Measurements from ENCODE around the gene TNNC2.

The TNNC2 gene

GRCh38 chr20:45792317-45793118 is 34.6 kb downstream of the TNNC2 start:
- H3K4me3 ChIP-seq (ENCODE audit: low read length), result peak overlapping the region; percentile 86
- TF ChIP-seq, protein P1, sequence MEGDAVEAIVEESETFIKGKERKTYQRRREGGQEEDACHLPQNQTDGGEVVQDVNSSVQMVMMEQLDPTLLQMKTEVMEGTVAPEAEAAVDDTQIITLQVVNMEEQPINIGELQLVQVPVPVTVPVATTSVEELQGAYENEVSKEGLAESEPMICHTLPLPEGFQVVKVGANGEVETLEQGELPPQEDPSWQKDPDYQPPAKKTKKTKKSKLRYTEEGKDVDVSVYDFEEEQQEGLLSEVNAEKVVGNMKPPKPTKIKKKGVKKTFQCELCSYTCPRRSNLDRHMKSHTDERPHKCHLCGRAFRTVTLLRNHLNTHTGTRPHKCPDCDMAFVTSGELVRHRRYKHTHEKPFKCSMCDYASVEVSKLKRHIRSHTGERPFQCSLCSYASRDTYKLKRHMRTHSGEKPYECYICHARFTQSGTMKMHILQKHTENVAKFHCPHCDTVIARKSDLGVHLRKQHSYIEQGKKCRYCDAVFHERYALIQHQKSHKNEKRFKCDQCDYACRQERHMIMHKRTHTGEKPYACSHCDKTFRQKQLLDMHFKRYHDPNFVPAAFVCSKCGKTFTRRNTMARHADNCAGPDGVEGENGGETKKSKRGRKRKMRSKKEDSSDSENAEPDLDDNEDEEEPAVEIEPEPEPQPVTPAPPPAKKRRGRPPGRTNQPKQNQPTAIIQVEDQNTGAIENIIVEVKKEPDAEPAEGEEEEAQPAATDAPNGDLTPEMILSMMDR (conservative IDR thresholded peaks at IDR 0.05; ENCODE audit: low read length), result no peak

DNA sequence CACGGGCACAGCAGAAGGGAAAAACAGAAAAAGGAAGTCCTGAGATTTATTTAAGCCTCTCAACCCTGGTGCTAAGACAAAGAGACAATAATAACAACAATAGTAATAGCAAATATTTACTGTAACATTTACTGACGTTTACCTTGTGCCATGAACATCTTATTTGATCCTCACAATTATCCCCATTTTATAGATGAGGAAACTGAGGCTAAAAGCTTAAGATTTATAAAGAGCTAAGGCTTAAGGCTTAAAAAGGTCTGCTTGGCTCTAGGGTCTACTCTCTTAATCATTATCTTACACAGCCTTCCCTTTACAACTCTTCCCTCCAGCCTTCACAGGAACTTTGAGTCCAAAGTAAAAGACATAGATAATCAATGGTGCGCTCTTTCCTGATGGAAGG is 38.8 kb downstream of the TNNC2 start:
- TF ChIP-seq, protein P1 (conservative IDR thresholded peaks at IDR 0.05; ENCODE audit: low read length), result no peak
- no peak for DNase-seq (ENCODE audit: low read depth)
- no peak overlapping the region for H3K4me3 ChIP-seq (ENCODE audit: low read length)

More at GRCh38 chr20:45792317-45793118, 34.6 kb downstream of the TNNC2 start:
- DNase-seq (ENCODE audit: low read depth), result no peak

- H3K4me3 ChIP-seq (ENCODE audit: low read length), result no peak overlapping the region
- no peak for DNase-seq (ENCODE audit: low read depth)
- TF ChIP-seq, protein P1 (conservative IDR thresholded peaks at IDR 0.05; ENCODE audit: low read length), result no peak
These were observed 43.3 kb downstream of the TNNC2 start for GRCh38 chr20:45783656-45784294.

- no peak overlapping the region for H3K4me3 ChIP-seq (ENCODE audit: low read length)
- TF ChIP-seq, protein P1 (conservative IDR thresholded peaks at IDR 0.05; ENCODE audit: low read length), result no peak
- DNase-seq (ENCODE audit: low read depth), result no peak
These were observed 44.2 kb downstream of the TNNC2 start for GRCh38 chr20:45782890-45783289.

DNA sequence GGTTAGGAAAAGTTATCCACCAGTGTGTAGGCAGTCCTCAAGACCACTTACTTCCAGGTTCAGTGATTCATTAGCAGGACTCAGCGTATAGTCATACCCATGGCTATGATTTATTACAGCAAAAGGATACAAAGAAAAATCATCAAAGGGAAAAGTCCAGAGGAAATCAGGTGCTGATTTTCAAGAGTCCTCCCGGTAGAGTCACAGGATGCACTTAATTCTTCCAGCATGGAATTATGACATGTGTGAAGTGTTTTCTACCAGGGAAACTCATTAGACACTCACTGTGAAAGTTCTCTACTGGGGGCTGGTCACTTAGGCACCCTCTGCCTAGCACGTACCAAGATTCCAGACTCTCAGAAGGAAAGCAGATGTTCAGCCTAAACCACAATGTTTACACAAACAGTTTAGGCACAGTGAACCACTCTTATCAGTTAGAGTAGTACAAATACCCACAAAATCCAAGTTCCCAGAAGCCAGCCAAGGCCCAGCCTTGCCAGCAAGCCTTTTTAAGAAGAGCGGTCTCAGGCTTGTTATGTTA is 45.7 kb downstream of the TNNC2 start:
- TF ChIP-seq, protein P1 (conservative IDR thresholded peaks at IDR 0.05; ENCODE audit: low read length), result no peak
- peak; percentile 92 for DNase-seq (ENCODE audit: low read depth)
- H3K4me3 ChIP-seq (ENCODE audit: low read length), result no peak overlapping the region

DNA sequence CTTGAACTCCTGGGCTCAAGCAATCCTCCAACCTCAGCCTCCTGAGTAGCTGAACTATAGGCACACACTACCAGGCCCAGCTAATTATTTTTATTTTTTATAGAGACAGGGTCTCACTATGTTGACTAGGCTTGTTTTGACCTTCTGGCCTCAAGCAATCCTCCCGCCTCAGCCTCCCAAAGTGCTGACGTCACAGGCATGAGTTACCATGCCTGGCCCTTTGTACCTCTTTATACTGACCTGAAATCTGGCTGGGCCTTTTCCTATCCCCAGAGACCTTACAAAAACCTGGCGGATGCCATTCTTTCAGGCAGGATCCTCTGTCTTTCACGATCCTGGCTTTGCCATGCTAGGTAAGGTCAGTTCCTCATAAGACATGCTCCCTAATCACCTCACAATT is 47.0 kb downstream of the TNNC2 start:
- no peak overlapping the region for H3K4me3 ChIP-seq (ENCODE audit: low read length)
- TF ChIP-seq, protein P1 (conservative IDR thresholded peaks at IDR 0.05; ENCODE audit: low read length), result no peak
- no peak for DNase-seq (ENCODE audit: low read depth)

Measured in AG10803 (cell line).